SK-N-SH treated with all-trans-retinoic acid at 6 μM for 48 hours (cell line): ENCODE results near the gene LRMDA.

Experiments used
- ATAC-seq: fragments of 200-7000 bp; cut with Tn5 transposase; 3 replicates; pipeline ENCODE4 v1.9.1; 2020; ENCODE audit warnings: mild to moderate bottlenecking, moderate library complexity
- BACH2 ChIP-seq: fragments of 250-450 bp; sonication (Bioruptor Pico); IDR thresholded peaks from 2 replicates; pipeline ENCODE4 v1.9.0; 2021; ENCODE audit warnings: mild to moderate bottlenecking, borderline replicate concordance
- ESRRG ChIP-seq: fragments of 250-450 bp; sonication (Bioruptor Pico); IDR thresholded peaks from 2 replicates; pipeline ENCODE4 v1.6.1; 2021; ENCODE audit warnings: mild to moderate bottlenecking
- GLIS3 ChIP-seq: fragments of 250-450 bp; sonication (Bioruptor Pico); IDR thresholded peaks from 2 replicates; pipeline ENCODE4 v1.5.0; 2020; ENCODE audit warnings: mild to moderate bottlenecking, moderate library complexity
- ISL1 ChIP-seq: fragments of 250-450 bp; sonication (Bioruptor Pico); IDR thresholded peaks from 2 replicates; pipeline ENCODE4 v2.1.2; 2022; ENCODE audit warnings: mild to moderate bottlenecking, moderate library complexity
- OSR1 ChIP-seq: fragments of 250-450 bp; sonication (Bioruptor Pico); IDR thresholded peaks from 2 replicates; pipeline ENCODE4 v1.8.0; 2022; ENCODE audit warnings: moderate library complexity, mild to moderate bottlenecking, inconsistent platforms
- PPARA ChIP-seq: fragments of 250-450 bp; sonication (Bioruptor Pico); IDR thresholded peaks from 2 replicates; pipeline ENCODE4 v1.5.0; 2020; ENCODE audit warnings: mild to moderate bottlenecking, borderline replicate concordance
- RARB ChIP-seq: fragments of 250-450 bp; sonication (Bioruptor Pico); IDR thresholded peaks from 2 replicates; pipeline ENCODE4 v1.8.0; 2021; ENCODE audit warnings: mild to moderate bottlenecking, moderate library complexity
- SNAI2 ChIP-seq: fragments of 250-450 bp; sonication (Bioruptor Pico); IDR thresholded peaks from 2 replicates; pipeline ENCODE4 v1.5.0; 2020; ENCODE audit warnings: mild to moderate bottlenecking, moderate library complexity
- TCF4 ChIP-seq: fragments of 250-450 bp; sonication (Bioruptor Pico); IDR thresholded peaks from 2 replicates; pipeline ENCODE4 v1.8.0; 2021; ENCODE audit warnings: mild to moderate bottlenecking, moderate library complexity, borderline replicate concordance
- ZC3H10 ChIP-seq: fragments of 250-450 bp; sonication (Bioruptor Pico); IDR thresholded peaks from 2 replicates; pipeline ENCODE4 v1.5.1; 2021; ENCODE audit warnings: mild to moderate bottlenecking, moderate library complexity
- ZFP3 ChIP-seq: fragments of 250-450 bp; sonication (Bioruptor Pico); IDR thresholded peaks from 2 replicates; pipeline ENCODE4 v1.5.0; 2020; ENCODE audit warnings: mild to moderate bottlenecking, moderate library complexity
- ZFP30 ChIP-seq: fragments of 450-650 bp; formaldehyde crosslinking; IDR thresholded peaks from 2 replicates; pipeline ENCODE4 v1.5.0; 2022; ENCODE audit warnings: mild to moderate bottlenecking, moderate library complexity
- ZNF565 ChIP-seq: fragments of 450-650 bp; formaldehyde crosslinking; conservative IDR thresholded peaks from 2 replicates; pipeline ENCODE4 v1.5.0; 2020; ENCODE audit warnings: low read depth, mild to moderate bottlenecking, moderate library complexity
- ZNF70 ChIP-seq: fragments of 450-650 bp; formaldehyde crosslinking; IDR thresholded peaks from 2 replicates; pipeline ENCODE4 v1.5.0; 2020; ENCODE audit warnings: mild to moderate bottlenecking, moderate library complexity
- ZNF8 ChIP-seq: fragments of 450-650 bp; formaldehyde crosslinking; IDR thresholded peaks from 2 replicates; pipeline ENCODE4 v1.5.0; 2020; ENCODE audit warnings: mild to moderate bottlenecking, moderate library complexity
- TF ChIP-seq, protein P1 (sequence below): fragments of 250-450 bp; sonication (Bioruptor Pico); IDR thresholded peaks from 2 replicates; pipeline ENCODE4 v1.5.1; 2020; ENCODE audit warnings: low read depth, mild to moderate bottlenecking, moderate library complexity
- TF ChIP-seq, protein P2 (sequence below): fragments of 250-450 bp; sonication (Bioruptor Pico); IDR thresholded peaks from 2 replicates; pipeline ENCODE4 v1.5.1; 2021; ENCODE audit warnings: mild to moderate bottlenecking, moderate library complexity
- TF ChIP-seq, protein P3 (sequence below): fragments of 250-450 bp; sonication (Bioruptor Pico); IDR thresholded peaks from 2 replicates; pipeline ENCODE4 v1.8.0; 2020; ENCODE audit warnings: mild to moderate bottlenecking, moderate library complexity, borderline replicate concordance
- TF ChIP-seq, protein P4 (sequence below): fragments of 250-450 bp; sonication (Bioruptor Pico); IDR thresholded peaks from 2 replicates; pipeline ENCODE4 v1.5.0; 2020; ENCODE audit warnings: mild to moderate bottlenecking, moderate library complexity

LRMDA gene

DNA sequence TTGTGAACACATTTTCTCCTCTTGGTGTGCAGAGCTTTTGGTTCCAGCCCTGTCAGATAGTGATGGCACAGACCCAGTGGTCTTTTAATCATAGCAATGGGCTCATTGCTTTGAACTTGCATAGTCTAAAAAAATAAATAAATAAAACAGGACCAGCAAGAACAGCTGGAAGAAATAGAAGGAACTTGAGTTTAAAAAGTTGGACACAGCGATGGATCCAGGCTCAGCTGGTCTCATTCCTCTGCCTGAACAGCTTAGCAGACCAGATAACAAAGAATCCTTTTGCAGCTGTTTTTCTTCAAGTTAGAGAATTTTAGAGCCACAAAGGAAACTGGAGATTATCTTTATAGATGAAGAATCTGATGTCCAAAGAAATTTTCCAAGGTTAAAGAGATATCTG lies 1005.6 kb downstream of the LRMDA start (continued):
- TF ChIP-seq, protein P1, sequence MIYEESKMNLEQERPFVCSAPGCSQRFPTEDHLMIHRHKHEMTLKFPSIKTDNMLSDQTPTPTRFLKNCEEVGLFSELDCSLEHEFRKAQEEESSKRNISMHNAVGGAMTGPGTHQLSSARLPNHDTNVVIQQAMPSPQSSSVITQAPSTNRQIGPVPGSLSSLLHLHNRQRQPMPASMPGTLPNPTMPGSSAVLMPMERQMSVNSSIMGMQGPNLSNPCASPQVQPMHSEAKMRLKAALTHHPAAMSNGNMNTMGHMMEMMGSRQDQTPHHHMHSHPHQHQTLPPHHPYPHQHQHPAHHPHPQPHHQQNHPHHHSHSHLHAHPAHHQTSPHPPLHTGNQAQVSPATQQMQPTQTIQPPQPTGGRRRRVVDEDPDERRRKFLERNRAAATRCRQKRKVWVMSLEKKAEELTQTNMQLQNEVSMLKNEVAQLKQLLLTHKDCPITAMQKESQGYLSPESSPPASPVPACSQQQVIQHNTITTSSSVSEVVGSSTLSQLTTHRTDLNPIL, result no peak
- TF ChIP-seq ESRRG (CRISPR knock-in tag) (no peak), BACH2 (CRISPR knock-in tag) (no peak), ZNF70 (no peak)

DNA sequence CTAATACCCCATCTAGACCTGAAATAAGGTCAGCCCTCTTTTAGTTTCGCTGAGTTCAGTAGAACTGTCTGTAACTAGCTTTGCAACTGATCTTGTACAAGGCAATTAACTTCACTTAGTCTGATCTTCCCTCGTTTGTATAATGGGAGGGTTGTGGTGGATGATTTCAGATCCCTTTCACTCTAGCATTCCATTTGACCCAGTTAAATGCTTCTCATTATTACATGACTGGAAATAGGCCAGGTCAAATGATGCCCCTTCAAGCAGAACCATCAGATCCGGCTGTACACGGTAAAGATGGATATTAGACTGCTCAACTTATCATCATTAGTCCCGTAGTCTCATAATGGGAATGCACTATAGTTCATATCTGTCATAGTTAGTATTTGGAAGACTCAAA lies 1009.0 kb downstream of the LRMDA start:
- TF ChIP-seq, protein P2, sequence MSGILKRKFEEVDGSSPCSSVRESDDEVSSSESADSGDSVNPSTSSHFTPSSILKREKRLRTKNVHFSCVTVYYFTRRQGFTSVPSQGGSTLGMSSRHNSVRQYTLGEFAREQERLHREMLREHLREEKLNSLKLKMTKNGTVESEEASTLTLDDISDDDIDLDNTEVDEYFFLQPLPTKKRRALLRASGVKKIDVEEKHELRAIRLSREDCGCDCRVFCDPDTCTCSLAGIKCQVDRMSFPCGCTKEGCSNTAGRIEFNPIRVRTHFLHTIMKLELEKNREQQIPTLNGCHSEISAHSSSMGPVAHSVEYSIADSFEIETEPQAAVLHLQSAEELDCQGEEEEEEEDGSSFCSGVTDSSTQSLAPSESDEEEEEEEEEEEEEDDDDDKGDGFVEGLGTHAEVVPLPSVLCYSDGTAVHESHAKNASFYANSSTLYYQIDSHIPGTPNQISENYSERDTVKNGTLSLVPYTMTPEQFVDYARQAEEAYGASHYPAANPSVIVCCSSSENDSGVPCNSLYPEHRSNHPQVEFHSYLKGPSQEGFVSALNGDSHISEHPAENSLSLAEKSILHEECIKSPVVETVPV (CRISPR knock-in tag), result no peak
- TF ChIP-seq ESRRG (CRISPR knock-in tag), result no peak
- no peak for TF ChIP-seq BACH2 (CRISPR knock-in tag)
- TF ChIP-seq RARB, result no peak
- TF ChIP-seq ZFP30 (CRISPR knock-in tag), result no peak
- TF ChIP-seq, protein P3, sequence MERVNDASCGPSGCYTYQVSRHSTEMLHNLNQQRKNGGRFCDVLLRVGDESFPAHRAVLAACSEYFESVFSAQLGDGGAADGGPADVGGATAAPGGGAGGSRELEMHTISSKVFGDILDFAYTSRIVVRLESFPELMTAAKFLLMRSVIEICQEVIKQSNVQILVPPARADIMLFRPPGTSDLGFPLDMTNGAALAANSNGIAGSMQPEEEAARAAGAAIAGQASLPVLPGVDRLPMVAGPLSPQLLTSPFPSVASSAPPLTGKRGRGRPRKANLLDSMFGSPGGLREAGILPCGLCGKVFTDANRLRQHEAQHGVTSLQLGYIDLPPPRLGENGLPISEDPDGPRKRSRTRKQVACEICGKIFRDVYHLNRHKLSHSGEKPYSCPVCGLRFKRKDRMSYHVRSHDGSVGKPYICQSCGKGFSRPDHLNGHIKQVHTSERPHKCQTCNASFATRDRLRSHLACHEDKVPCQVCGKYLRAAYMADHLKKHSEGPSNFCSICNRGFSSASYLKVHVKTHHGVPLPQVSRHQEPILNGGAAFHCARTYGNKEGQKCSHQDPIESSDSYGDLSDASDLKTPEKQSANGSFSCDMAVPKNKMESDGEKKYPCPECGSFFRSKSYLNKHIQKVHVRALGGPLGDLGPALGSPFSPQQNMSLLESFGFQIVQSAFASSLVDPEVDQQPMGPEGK (CRISPR knock-in tag), result no peak
- TF ChIP-seq OSR1 (CRISPR knock-in tag), result no peak
- no peak for TF ChIP-seq ZFP3 (CRISPR knock-in tag)
- no peak for TF ChIP-seq ZC3H10 (CRISPR knock-in tag)
- TF ChIP-seq, protein P1, result no peak
- TF ChIP-seq, protein P4, sequence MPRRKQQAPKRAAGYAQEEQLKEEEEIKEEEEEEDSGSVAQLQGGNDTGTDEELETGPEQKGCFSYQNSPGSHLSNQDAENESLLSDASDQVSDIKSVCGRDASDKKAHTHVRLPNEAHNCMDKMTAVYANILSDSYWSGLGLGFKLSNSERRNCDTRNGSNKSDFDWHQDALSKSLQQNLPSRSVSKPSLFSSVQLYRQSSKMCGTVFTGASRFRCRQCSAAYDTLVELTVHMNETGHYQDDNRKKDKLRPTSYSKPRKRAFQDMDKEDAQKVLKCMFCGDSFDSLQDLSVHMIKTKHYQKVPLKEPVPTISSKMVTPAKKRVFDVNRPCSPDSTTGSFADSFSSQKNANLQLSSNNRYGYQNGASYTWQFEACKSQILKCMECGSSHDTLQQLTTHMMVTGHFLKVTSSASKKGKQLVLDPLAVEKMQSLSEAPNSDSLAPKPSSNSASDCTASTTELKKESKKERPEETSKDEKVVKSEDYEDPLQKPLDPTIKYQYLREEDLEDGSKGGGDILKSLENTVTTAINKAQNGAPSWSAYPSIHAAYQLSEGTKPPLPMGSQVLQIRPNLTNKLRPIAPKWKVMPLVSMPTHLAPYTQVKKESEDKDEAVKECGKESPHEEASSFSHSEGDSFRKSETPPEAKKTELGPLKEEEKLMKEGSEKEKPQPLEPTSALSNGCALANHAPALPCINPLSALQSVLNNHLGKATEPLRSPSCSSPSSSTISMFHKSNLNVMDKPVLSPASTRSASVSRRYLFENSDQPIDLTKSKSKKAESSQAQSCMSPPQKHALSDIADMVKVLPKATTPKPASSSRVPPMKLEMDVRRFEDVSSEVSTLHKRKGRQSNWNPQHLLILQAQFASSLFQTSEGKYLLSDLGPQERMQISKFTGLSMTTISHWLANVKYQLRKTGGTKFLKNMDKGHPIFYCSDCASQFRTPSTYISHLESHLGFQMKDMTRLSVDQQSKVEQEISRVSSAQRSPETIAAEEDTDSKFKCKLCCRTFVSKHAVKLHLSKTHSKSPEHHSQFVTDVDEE (CRISPR knock-in tag), result no peak
- no peak for TF ChIP-seq GLIS3 (CRISPR knock-in tag)
- TF ChIP-seq TCF4 (CRISPR knock-in tag), result no peak
- ATAC-seq, result no peak

DNA sequence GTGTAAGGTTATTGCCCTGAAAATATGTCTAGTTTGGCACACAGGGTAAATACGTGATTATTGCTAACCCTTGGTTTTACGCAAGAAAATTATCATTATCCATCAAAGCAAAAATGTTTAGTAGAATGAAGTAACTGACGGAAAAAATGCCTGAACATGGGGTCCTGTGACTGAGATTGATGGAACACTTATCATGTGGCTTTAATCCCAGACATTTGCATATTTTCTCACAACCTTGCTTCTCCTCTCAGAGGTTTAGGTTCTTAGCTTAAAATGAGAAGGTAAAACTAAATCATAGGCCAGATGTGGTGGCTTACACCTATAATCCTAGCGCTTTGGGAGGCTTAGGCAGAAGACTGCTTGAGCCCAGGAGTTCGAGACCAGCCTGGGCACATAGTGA lies 1010.7 kb downstream of the LRMDA start:
- TF ChIP-seq ZNF565 (CRISPR knock-in tag) (no peak), OSR1 (CRISPR knock-in tag) (no peak), TCF4 (CRISPR knock-in tag) (no peak), BACH2 (CRISPR knock-in tag) (no peak), RARB (no peak), SNAI2 (no peak), ZNF70 (no peak), ZFP3 (CRISPR knock-in tag) (no peak), PPARA (CRISPR knock-in tag) (no peak), ESRRG (CRISPR knock-in tag) (no peak), ZFP30 (CRISPR knock-in tag) (no peak), ISL1 (CRISPR knock-in tag) (no peak), ZNF8 (CRISPR knock-in tag) (no peak)
- TF ChIP-seq, protein P4 (CRISPR knock-in tag), result no peak
- TF ChIP-seq, protein P3 (CRISPR knock-in tag), result no peak
- TF ChIP-seq, protein P1, result no peak
- TF ChIP-seq, all 23 proteins: peak for 0
- no peak for ATAC-seq
